Mesothelial cell of epicardium (in vitro differentiated cells): ENCODE measurements around the gene KDELR3. TPM values are rescaled to one million over a fixed set of nuclear protein-coding genes. Genes with fewer than 3 reads are reported as not detected.

Source experiments
- DNase-seq, 2 experiments: peaks; one replicate each; pipeline ENCODE4 v3.0.0; 2021; ENCODE audit warnings: low spot score in 2 of 2; ENCODE audit not compliant: unreplicated experiment in 2 of 2
- H3K27ac Mint-ChIP-seq: 2 replicates; pipeline ENCODE4 v1.8.0; 2021; ENCODE audit warnings: mixed read lengths
- H3K27me3 Mint-ChIP-seq: 2 replicates; pipeline ENCODE4 v1.8.0; 2021; ENCODE audit warnings: low read depth, mixed read lengths
- H3K36me3 Mint-ChIP-seq: 2 replicates; pipeline ENCODE4 v1.8.0; 2021; ENCODE audit warnings: mixed read lengths
- H3K4me1 Mint-ChIP-seq: 2 replicates; pipeline ENCODE4 v1.8.0; 2021; ENCODE audit warnings: mixed read lengths
- H3K4me3 Mint-ChIP-seq: 2 replicates; pipeline ENCODE4 v1.8.0; 2021; ENCODE audit warnings: mild to moderate bottlenecking, moderate library complexity, mixed read lengths
- H3K9me3 Mint-ChIP-seq: 2 replicates; pipeline ENCODE4 v1.8.0; 2021; ENCODE audit warnings: mixed read lengths
- CTCF ChIP-seq: fragments of 200-600 bp; sonication (generic); IDR thresholded peaks from one replicate; pipeline ENCODE4 v1.5.0; 2021; ENCODE audit warnings: antibody characterized with exemption; ENCODE audit not compliant: unreplicated experiment
- total RNA-seq: library from RNA; stranded (reverse); gene quantifications from 3 replicates; pipeline ENCODE4 v1.2.1, GENCODE V29; 2021

KDELR3 gene
- total RNA-seq, 1 donor from 2014 or later, result 14.5 TPM

GRCh38 chr22:38461057-38461413 lies 6.9 kb upstream of the KDELR3 start:
- no peak for TF ChIP-seq CTCF
- no peaks in the 10 kb centered on the region for H3K9me3 Mint-ChIP-seq
- H3K27ac Mint-ChIP-seq, result no peak overlapping the region
- no peak for DNase-seq
- H3K4me1 Mint-ChIP-seq, result peaks cover 40% of the 10 kb centered on the region
- H3K4me3 Mint-ChIP-seq, result peak overlapping the region; percentile 43
- H3K36me3 Mint-ChIP-seq, result no peaks in the 10 kb centered on the region
- peaks cover 23% of the 10 kb centered on the region for H3K27me3 Mint-ChIP-seq

GRCh38 chr22:38461414-38462081 lies 6.3 kb upstream of the KDELR3 start:
- H3K27me3 Mint-ChIP-seq, result peaks cover 21% of the 10 kb centered on the region
- DNase-seq, result peak; percentile 72 to 87
- no peaks in the 10 kb centered on the region for H3K36me3 Mint-ChIP-seq
- no peak for TF ChIP-seq CTCF
- no peaks in the 10 kb centered on the region for H3K9me3 Mint-ChIP-seq
- peaks cover 36% of the 10 kb centered on the region for H3K4me1 Mint-ChIP-seq
- H3K4me3 Mint-ChIP-seq, result peak overlapping the region; percentile 43
- H3K27ac Mint-ChIP-seq, result no peak overlapping the region

- Mint-ChIP-seq H3K4me3 (peak overlapping the region; percentile 40), H3K27ac (no peak overlapping the region), H3K36me3 (no peaks in the 10 kb centered on the region), H3K4me1 (peaks cover 31% of the 10 kb centered on the region), H3K9me3 (no peaks in the 10 kb centered on the region), H3K27me3 (peaks cover 20% of the 10 kb centered on the region)
- no peak for TF ChIP-seq CTCF
- no peak for DNase-seq
These were observed 4.7 kb upstream of the KDELR3 start for GRCh38 chr22:38462960-38463784.

GRCh38 chr22:38464992-38465672 lies 2.8 kb upstream of the KDELR3 start:
- no peak overlapping the region for H3K27ac Mint-ChIP-seq
- no peak for TF ChIP-seq CTCF
- DNase-seq, result no peak

GRCh38 chr22:38465673-38466490 lies 2.0 kb upstream of the KDELR3 start:
- no peak for DNase-seq
- Mint-ChIP-seq H3K9me3 (no peaks in the 10 kb centered on the region), H3K27me3 (peaks cover 15% of the 10 kb centered on the region), H3K4me1 (peaks cover 37% of the 10 kb centered on the region), H3K36me3 (no peaks in the 10 kb centered on the region), H3K4me3 (no peak overlapping the region), H3K27ac (no peak overlapping the region)
- no peak for TF ChIP-seq CTCF

More at GRCh38 chr22:38464992-38465672, 2.8 kb upstream of the KDELR3 start:
- no peaks in the 10 kb centered on the region for H3K9me3 Mint-ChIP-seq
- no peaks in the 10 kb centered on the region for H3K36me3 Mint-ChIP-seq
- peaks cover 37% of the 10 kb centered on the region for H3K4me1 Mint-ChIP-seq
- H3K27me3 Mint-ChIP-seq, result peaks cover 20% of the 10 kb centered on the region
- no peak overlapping the region for H3K4me3 Mint-ChIP-seq
